ENCODE measurements around the gene CRHR2. TPM values are rescaled to one million over a fixed set of nuclear protein-coding genes. Genes with fewer than 3 reads are reported as not detected.

CRHR2 gene
- polyA plus RNA-seq, 2 of the 4 experiments (the other 2 are of a cell fraction): not detected

DNA sequence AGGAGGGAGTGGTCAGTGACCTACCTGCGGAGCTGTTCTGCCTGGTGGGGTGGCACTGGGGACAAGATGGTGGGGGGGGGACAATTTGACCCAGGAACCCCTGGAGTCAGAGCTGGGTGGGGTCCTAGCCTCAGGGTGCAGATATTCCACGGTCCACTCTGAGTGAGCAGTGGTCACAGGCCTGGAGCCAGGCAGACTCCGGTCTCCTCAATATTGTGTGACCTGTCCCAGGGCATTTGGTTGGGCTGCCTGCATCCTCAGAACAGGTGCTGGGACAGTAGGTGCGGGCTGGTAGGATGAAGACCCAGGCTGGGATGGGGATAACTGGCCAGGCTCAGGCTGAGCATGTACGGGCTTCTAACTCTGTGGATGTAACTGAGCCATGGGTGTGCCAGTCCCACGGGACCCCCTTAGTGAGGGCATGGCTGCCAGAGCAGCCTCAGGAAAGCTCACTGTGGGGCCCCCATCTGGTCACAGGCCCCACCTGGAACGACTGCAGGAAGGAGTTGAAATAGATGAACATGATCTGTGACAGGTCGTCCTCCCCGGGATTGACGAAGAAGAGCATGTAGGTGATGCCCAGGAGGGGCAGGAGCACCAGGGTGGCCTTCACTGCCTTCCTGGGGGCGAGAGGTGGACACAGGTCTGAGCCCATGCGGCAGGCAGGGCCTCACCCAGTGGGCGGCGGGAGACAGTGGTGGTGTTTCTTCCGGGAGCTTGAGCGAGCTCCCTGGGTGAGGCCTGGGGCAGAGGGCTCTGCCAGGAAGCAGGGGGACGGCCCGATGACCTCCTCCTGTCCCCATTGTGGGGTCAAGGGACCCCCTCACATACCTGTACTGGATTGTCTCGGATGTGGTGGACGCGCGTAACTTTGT lies 26.9 kb downstream of the CRHR2 start:
- no peaks in the 10 kb centered on the region for H3K4me1 ChIP-seq
- H3K27ac ChIP-seq: no peak overlapping the region
- TF ChIP-seq MYC (IDR thresholded peaks at IDR 0.05; ENCODE audit: borderline replicate concordance, low read length) (no peak), ATOH8 (CRISPR knock-in tag; IDR thresholded peaks at IDR 0.05; ENCODE audit: low read depth) (no peak), EHF (CRISPR knock-in tag; IDR thresholded peaks at IDR 0.05) (no peak), BHLHE40 (IDR thresholded peaks at IDR 0.05; ENCODE audit: low read depth, low read length) (no peak), POLR2AphosphoS2 (conservative IDR thresholded peaks at IDR 0.05; ENCODE audit: low read length) (no peak), FOSL2 (IDR thresholded peaks at IDR 0.05) (no peak), FOSL2 (CRISPR knock-in tag; IDR thresholded peaks at IDR 0.05) (no peak), PHF8 (IDR thresholded peaks at IDR 0.05; ENCODE audit: borderline replicate concordance, low read depth) (no peak), NFE2L2 (conservative IDR thresholded peaks at IDR 0.05; ENCODE audit: low read length) (no peak), ZC3H11A (IDR thresholded peaks at IDR 0.05) (no peak), CBX8 (IDR thresholded peaks at IDR 0.05) (no peak)
- TF ChIP-seq, protein P1, sequence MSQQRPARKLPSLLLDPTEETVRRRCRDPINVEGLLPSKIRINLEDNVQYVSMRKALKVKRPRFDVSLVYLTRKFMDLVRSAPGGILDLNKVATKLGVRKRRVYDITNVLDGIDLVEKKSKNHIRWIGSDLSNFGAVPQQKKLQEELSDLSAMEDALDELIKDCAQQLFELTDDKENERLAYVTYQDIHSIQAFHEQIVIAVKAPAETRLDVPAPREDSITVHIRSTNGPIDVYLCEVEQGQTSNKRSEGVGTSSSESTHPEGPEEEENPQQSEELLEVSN (IDR thresholded peaks at IDR 0.05; ENCODE audit: borderline replicate concordance, low read depth): no peak
- TF ChIP-seq, protein P2, sequence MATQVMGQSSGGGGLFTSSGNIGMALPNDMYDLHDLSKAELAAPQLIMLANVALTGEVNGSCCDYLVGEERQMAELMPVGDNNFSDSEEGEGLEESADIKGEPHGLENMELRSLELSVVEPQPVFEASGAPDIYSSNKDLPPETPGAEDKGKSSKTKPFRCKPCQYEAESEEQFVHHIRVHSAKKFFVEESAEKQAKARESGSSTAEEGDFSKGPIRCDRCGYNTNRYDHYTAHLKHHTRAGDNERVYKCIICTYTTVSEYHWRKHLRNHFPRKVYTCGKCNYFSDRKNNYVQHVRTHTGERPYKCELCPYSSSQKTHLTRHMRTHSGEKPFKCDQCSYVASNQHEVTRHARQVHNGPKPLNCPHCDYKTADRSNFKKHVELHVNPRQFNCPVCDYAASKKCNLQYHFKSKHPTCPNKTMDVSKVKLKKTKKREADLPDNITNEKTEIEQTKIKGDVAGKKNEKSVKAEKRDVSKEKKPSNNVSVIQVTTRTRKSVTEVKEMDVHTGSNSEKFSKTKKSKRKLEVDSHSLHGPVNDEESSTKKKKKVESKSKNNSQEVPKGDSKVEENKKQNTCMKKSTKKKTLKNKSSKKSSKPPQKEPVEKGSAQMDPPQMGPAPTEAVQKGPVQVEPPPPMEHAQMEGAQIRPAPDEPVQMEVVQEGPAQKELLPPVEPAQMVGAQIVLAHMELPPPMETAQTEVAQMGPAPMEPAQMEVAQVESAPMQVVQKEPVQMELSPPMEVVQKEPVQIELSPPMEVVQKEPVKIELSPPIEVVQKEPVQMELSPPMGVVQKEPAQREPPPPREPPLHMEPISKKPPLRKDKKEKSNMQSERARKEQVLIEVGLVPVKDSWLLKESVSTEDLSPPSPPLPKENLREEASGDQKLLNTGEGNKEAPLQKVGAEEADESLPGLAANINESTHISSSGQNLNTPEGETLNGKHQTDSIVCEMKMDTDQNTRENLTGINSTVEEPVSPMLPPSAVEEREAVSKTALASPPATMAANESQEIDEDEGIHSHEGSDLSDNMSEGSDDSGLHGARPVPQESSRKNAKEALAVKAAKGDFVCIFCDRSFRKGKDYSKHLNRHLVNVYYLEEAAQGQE (IDR thresholded peaks at IDR 0.05): no peak
- no peak overlapping the region for H3K4me2 ChIP-seq
- ATAC-seq (no peak), FAIRE-seq (no peak), DNase-seq (ENCODE audit: low read depth in 1 of 2, low spot score in 1 of 2) (no peak)
- ChIA-PET CTCF (interaction anchor here (1.1 to 3.5 kb wide), 2 partner anchors 85 to 107 kb away, joined by 3 to 12 read pairs; no protein-coding TSS in a partner anchor), POLR2A (no interaction called here)
- 72% methylated on average over 21 of the region's 22 CpGs for WGBS (ENCODE audit: missing lambda C conversion rate)
- H3K9me3 ChIP-seq: no peaks in the 10 kb centered on the region
- H3K4me3 ChIP-seq: no peak overlapping the region

- no peak overlapping the region for H3K4me3 ChIP-seq
- POLR2A ChIA-PET: no interaction called here
- WGBS (ENCODE audit: missing lambda C conversion rate): 79% methylated on average over 15 of the region's 15 CpGs
These were observed 27.8 kb downstream of the CRHR2 start for GRCh38 chr7:30654296-30655090.

More at GRCh38 chr7:30654296-30655090, 27.8 kb downstream of the CRHR2 start:
- Histone ChIP-seq H3K4me1 (no peaks in the 10 kb centered on the region), H3K9me3 (no peaks in the 10 kb centered on the region), H3K27ac (no peak overlapping the region), H3K4me2 (no peak overlapping the region)
- no peak for DNase-seq (ENCODE audit: low read depth in 1 of 2, low spot score in 1 of 2)
- no peak for FAIRE-seq
- TF ChIP-seq, protein P3, sequence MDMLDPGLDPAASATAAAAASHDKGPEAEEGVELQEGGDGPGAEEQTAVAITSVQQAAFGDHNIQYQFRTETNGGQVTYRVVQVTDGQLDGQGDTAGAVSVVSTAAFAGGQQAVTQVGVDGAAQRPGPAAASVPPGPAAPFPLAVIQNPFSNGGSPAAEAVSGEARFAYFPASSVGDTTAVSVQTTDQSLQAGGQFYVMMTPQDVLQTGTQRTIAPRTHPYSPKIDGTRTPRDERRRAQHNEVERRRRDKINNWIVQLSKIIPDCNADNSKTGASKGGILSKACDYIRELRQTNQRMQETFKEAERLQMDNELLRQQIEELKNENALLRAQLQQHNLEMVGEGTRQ (IDR thresholded peaks at IDR 0.05): no peak
- TF ChIP-seq NR3C1 (IDR thresholded peaks at IDR 0.05) (no peak), FOXS1 (CRISPR knock-in tag; IDR thresholded peaks at IDR 0.05) (no peak), JUNB (IDR thresholded peaks at IDR 0.05) (no peak), ATOH8 (CRISPR knock-in tag; IDR thresholded peaks at IDR 0.05; ENCODE audit: low read depth) (no peak), BCL3 (IDR thresholded peaks at IDR 0.05) (no peak), MAX (IDR thresholded peaks at IDR 0.05) (no peak), ZC3H11A (IDR thresholded peaks at IDR 0.05) (no peak), EHF (CRISPR knock-in tag; IDR thresholded peaks at IDR 0.05) (no peak), HEYL (CRISPR knock-in tag; IDR thresholded peaks at IDR 0.05) (no peak), RCOR1 (IDR thresholded peaks at IDR 0.05; ENCODE audit: low read depth, low read length) (no peak)
- TF ChIP-seq, protein P4, sequence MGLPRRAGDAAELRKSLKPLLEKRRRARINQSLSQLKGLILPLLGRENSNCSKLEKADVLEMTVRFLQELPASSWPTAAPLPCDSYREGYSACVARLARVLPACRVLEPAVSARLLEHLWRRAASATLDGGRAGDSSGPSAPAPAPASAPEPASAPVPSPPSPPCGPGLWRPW (IDR thresholded peaks at IDR 0.05): no peak
- TF ChIP-seq, protein P5, sequence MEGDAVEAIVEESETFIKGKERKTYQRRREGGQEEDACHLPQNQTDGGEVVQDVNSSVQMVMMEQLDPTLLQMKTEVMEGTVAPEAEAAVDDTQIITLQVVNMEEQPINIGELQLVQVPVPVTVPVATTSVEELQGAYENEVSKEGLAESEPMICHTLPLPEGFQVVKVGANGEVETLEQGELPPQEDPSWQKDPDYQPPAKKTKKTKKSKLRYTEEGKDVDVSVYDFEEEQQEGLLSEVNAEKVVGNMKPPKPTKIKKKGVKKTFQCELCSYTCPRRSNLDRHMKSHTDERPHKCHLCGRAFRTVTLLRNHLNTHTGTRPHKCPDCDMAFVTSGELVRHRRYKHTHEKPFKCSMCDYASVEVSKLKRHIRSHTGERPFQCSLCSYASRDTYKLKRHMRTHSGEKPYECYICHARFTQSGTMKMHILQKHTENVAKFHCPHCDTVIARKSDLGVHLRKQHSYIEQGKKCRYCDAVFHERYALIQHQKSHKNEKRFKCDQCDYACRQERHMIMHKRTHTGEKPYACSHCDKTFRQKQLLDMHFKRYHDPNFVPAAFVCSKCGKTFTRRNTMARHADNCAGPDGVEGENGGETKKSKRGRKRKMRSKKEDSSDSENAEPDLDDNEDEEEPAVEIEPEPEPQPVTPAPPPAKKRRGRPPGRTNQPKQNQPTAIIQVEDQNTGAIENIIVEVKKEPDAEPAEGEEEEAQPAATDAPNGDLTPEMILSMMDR (IDR thresholded peaks at IDR 0.05): no peak
- CTCF ChIA-PET: interaction anchor here (1.1 to 3.5 kb wide), 2 partner anchors 86 to 107 kb away, joined by 3 to 12 read pairs; no protein-coding TSS in a partner anchor
- ATAC-seq: no peak

All from A549 (cell line).